Panc1 (cell line): ENCODE measurements around the gene LIM2. TPM values are rescaled to one million over a fixed set of nuclear protein-coding genes. Genes with fewer than 3 reads are reported as not detected.

Source experiments
- ATAC-seq: fragments of 200-7000 bp; cut with Tn5 transposase; 2 replicates; pipeline ENCODE4 v1.9.1; 2020; ENCODE audit warnings: mild to moderate bottlenecking, moderate library complexity
- BruUV-seq: library from RNA; stranded (reverse); fragments of 400-500 nt; replicated peaks from 2 replicates; lab custom pipeline; 2021; lab: Mats Ljungman, UMichigan
- CTCF ChIA-PET: fragments of 300-600 bp; sonication (Branson Sonifier 250); formaldehyde crosslinking; loops from one replicate; lab custom pipeline; 2022; ENCODE audit warnings: antibody characterized with exemption; lab: Charles Lee
- POLR2A ChIA-PET: fragments of 300-600 bp; sonication (Branson Sonifier 250); formaldehyde crosslinking; loops from one replicate; lab custom pipeline; 2022; ENCODE audit warnings: antibody characterized with exemption; lab: Charles Lee
- DNase-seq: peaks from one replicate; pipeline ENCODE4 v3.0.0-alpha.2; 2010; ENCODE audit warnings: low read depth, low spot score
- H3K27ac ChIP-seq: 2 replicates; pipeline ENCODE4 v1.5.1; 2011; ENCODE audit warnings: mild to moderate bottlenecking, low read length, inconsistent platforms
- H3K27me3 ChIP-seq: fragments of 200-500 bp; sonication (Bioruptor generic); 2 replicates; pipeline ENCODE4 v1.6.0; 2014; ENCODE audit warnings: low read length, inconsistent platforms; ENCODE audit not compliant: control insufficient read depth, insufficient read depth
- H3K36me3 ChIP-seq: fragments of 200-500 bp; sonication (Bioruptor generic); 2 replicates; pipeline ENCODE4 v1.5.1; 2014; ENCODE audit warnings: inconsistent platforms, mild to moderate bottlenecking, low read length, moderate library complexity; ENCODE audit not compliant: control insufficient read depth, insufficient read depth
- H3K4me1 ChIP-seq: 2 replicates; pipeline ENCODE4 v1.5.1; 2011; ENCODE audit warnings: inconsistent platforms, mild to moderate bottlenecking, low read length, moderate library complexity; ENCODE audit not compliant: control insufficient read depth, insufficient read depth
- H3K4me3 ChIP-seq, 2 experiments: 2 replicates each; pipeline ENCODE4 v1.5.1; 2011 to 2012; ENCODE audit warnings: low read depth in 2 of 2, low read length in 2 of 2, mild to moderate bottlenecking in 2 of 2, inconsistent platforms in 1 of 2, moderate library complexity in 1 of 2
- H3K9me3 ChIP-seq: fragments of 200-500 bp; sonication (Bioruptor generic); 2 replicates; pipeline ENCODE4 v1.5.1; 2014; ENCODE audit warnings: low read depth, mild to moderate bottlenecking, inconsistent platforms, low read length, moderate library complexity; ENCODE audit not compliant: control insufficient read depth, insufficient read depth
- POLR2AphosphoS5 ChIP-seq: IDR thresholded peaks from 2 replicates; pipeline ENCODE4 v1.6.1; 2012; ENCODE audit warnings: mild to moderate bottlenecking, low read depth, low read length, moderate library complexity
- SIN3A ChIP-seq: IDR thresholded peaks from 2 replicates; pipeline ENCODE4 v1.6.1; 2012; ENCODE audit warnings: low read depth, mild to moderate bottlenecking, low read length, moderate library complexity, borderline replicate concordance; ENCODE audit not compliant: insufficient read depth
- TCF7L2 ChIP-seq: IDR thresholded peaks from 2 replicates; pipeline ENCODE4 v1.6.1; 2011; ENCODE audit warnings: mild to moderate bottlenecking, low read depth, low read length, inconsistent platforms
- in situ Hi-C: cut with HindIII; loops from 2 replicates; pipeline ENCODE4 v1.10.0; 2016; ENCODE audit warnings: low sequenced_read_pairs, low pct_unique_long_range_greater_than_20kb
- intact Hi-C: fragments of 100-400 bp; cut with micrococcal nuclease; formaldehyde crosslinking; loops from one replicate; pipeline ENCODE4 v1.10.0; 2022; ENCODE audit not compliant: unreplicated experiment
- total RNA-seq: library from RNA; stranded (reverse); gene quantifications from one replicate; pipeline ENCODE4 v1.2.1, GENCODE V29; 2021; ENCODE audit not compliant: unreplicated experiment
- TF ChIP-seq, protein P1 (sequence below): fragments of 450-650 bp; IDR thresholded peaks from 2 replicates; pipeline ENCODE4 v1.5.1; 2017; ENCODE audit warnings: mild to moderate bottlenecking
- TF ChIP-seq, protein P2 (sequence below), 2 experiments: IDR thresholded peaks; 2 replicates each; pipeline ENCODE4 v1.6.1; 2011 to 2012; ENCODE audit warnings: low read depth in 2 of 2, control low read depth in 1 of 2, low read length in 1 of 2, mild to moderate bottlenecking in 1 of 2, moderate library complexity in 1 of 2; ENCODE audit not compliant: insufficient read depth in 1 of 2

LIM2 gene
- total RNA-seq, 1 experiment from 2014 or later, result not detected

DNA sequence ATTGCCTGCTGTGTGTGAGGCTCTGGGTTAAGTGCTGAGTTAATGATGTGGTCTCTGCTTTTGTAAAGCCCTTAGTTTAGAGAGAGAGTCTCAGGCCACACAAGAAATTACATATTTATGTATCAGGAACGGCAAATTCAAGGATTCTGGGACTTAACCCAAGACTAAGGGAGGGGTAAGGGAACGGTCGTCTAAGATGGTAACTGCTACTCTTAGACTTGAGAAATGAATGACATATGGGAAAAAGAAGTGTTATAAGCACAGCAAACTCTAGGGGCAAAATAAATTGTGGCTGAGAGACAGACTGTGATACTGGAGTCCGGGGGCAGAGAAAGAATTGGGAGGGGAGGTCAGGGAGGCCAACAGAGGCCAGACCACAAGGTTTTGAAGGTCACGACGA lies 56.1 kb downstream of the LIM2 start:
- Histone ChIP-seq H3K9me3 (no peaks in the 10 kb centered on the region), H3K27me3 (no peaks in the 10 kb centered on the region), H3K4me1 (no peaks in the 10 kb centered on the region), H3K36me3 (no peaks in the 10 kb centered on the region), H3K27ac (no peak overlapping the region), H3K4me3 (no peak overlapping the region)
- DNase-seq (no peak), ATAC-seq (no peak)
- CTCF ChIA-PET, result no interaction called here
- POLR2A ChIA-PET, result no interaction called here
- intact Hi-C loops (loop anchor here (10.0 kb wide), 1 partner anchor 323 kb away; no protein-coding TSS in a partner anchor), in situ Hi-C loops (no loop called here)
- BruUV-seq, result no TSS peak
- TF ChIP-seq, protein P1, sequence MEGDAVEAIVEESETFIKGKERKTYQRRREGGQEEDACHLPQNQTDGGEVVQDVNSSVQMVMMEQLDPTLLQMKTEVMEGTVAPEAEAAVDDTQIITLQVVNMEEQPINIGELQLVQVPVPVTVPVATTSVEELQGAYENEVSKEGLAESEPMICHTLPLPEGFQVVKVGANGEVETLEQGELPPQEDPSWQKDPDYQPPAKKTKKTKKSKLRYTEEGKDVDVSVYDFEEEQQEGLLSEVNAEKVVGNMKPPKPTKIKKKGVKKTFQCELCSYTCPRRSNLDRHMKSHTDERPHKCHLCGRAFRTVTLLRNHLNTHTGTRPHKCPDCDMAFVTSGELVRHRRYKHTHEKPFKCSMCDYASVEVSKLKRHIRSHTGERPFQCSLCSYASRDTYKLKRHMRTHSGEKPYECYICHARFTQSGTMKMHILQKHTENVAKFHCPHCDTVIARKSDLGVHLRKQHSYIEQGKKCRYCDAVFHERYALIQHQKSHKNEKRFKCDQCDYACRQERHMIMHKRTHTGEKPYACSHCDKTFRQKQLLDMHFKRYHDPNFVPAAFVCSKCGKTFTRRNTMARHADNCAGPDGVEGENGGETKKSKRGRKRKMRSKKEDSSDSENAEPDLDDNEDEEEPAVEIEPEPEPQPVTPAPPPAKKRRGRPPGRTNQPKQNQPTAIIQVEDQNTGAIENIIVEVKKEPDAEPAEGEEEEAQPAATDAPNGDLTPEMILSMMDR, result no peak
- TF ChIP-seq TCF7L2 (no peak), POLR2AphosphoS5 (no peak), SIN3A (no peak)

DNA sequence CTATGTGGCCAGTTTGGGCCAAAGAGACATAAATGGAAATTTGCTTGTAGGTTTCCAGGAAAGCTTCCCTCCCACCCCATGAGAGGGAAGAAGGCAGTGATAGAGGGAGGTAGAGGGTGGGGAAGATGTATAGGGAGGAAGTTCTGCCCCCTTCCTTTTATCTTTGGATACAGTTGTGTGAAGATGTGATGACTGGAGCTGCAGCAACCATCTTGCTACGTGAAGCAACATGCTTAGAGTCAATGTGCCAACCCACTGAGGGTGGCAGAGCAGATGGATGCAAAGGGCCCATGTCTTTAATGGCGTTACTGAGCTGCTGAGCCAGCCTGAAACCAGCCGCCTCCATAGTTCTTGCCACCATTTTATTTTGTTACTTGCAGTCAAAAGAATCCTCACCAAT lies 56.6 kb downstream of the LIM2 start:
- CTCF ChIA-PET, result no interaction called here
- intact Hi-C loops, result loop anchor here (10.0 kb wide), 1 partner anchor 324 kb away; no protein-coding TSS in a partner anchor
- POLR2A ChIA-PET, result no interaction called here

More for the DNA sequence above, 56.6 kb downstream of the LIM2 start:
- Histone ChIP-seq H3K4me1 (no peaks in the 10 kb centered on the region), H3K9me3 (no peaks in the 10 kb centered on the region), H3K36me3 (no peaks in the 10 kb centered on the region), H3K27me3 (no peaks in the 10 kb centered on the region), H3K4me3 (no peak overlapping the region), H3K27ac (no peak overlapping the region)
- BruUV-seq, result no TSS peak
- ATAC-seq, result no peak
- in situ Hi-C loops, result no loop called here
- no peak for DNase-seq
- no peak for TF ChIP-seq POLR2AphosphoS5
- no peak for TF ChIP-seq SIN3A
- TF ChIP-seq, protein P1, result no peak
- TF ChIP-seq, protein P2, sequence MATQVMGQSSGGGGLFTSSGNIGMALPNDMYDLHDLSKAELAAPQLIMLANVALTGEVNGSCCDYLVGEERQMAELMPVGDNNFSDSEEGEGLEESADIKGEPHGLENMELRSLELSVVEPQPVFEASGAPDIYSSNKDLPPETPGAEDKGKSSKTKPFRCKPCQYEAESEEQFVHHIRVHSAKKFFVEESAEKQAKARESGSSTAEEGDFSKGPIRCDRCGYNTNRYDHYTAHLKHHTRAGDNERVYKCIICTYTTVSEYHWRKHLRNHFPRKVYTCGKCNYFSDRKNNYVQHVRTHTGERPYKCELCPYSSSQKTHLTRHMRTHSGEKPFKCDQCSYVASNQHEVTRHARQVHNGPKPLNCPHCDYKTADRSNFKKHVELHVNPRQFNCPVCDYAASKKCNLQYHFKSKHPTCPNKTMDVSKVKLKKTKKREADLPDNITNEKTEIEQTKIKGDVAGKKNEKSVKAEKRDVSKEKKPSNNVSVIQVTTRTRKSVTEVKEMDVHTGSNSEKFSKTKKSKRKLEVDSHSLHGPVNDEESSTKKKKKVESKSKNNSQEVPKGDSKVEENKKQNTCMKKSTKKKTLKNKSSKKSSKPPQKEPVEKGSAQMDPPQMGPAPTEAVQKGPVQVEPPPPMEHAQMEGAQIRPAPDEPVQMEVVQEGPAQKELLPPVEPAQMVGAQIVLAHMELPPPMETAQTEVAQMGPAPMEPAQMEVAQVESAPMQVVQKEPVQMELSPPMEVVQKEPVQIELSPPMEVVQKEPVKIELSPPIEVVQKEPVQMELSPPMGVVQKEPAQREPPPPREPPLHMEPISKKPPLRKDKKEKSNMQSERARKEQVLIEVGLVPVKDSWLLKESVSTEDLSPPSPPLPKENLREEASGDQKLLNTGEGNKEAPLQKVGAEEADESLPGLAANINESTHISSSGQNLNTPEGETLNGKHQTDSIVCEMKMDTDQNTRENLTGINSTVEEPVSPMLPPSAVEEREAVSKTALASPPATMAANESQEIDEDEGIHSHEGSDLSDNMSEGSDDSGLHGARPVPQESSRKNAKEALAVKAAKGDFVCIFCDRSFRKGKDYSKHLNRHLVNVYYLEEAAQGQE (IDR thresholded peaks at IDR 0.05; ENCODE audit: insufficient read depth in 1 of 2, low read depth in 2 of 2, low read length in 1 of 2), result no peak
- no peak for TF ChIP-seq TCF7L2
